GM18870 (cell line): ENCODE results near the gene SH3TC2.
A peak's percentile ranks its signal among the peaks of the same experiment; 100 is the strongest.

Source experiments
- ATAC-seq: cut with Tn5 transposase; IDR thresholded peaks from one replicate; pipeline ENCODE4 v1.9.1; 2021; ENCODE audit warnings: moderate library complexity; ENCODE audit not compliant: unreplicated experiment

SH3TC2 gene

GRCh38 chr5:148974642-148975327 is 88.1 kb downstream of the SH3TC2 start:
- ATAC-seq = no peak

DNA sequence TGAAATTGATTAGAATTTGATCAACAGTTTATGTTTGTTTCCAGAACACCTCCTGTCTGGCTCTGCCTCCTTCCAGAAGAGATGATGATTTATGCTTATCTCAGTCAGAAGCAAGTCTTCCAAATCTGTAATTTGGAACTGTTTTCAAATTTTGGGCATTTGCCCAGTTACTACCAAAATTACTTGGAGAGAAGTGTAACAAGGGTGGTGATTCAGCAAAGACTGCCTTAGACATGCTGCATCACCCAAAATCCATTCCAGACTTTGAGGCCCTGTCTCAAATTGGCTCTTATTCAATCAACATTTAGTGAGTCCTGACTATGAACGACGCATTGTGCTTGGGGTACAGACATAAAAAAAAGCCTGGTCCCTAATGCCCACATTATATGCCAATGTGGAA is 89.4 kb downstream of the SH3TC2 start:
- no peak for ATAC-seq

GRCh38 chr5:148972974-148973374 is 89.9 kb downstream of the SH3TC2 start:
- ATAC-seq = no peak

DNA sequence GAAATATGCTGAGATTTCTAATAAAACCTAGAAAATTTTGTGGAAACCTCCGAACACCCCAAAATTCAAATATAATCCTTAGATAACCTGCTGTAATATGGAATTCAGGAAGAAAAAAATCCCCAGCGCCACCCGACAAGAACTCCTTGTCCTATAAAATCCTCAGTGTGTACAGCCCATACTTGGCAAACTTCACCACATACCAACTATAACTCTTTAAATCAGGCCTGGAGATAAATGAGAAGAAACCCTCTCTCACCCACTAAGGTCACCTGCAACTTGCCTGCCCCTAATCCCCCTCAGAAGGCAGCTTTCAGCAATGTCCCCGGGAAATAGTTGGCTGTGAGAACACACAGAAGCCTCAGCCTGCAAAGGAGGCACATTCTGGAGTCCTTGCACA is 90.5 kb downstream of the SH3TC2 start:
- ATAC-seq = no peak

GRCh38 chr5:148970876-148971275 is 92.0 kb downstream of the SH3TC2 start:
- no peak for ATAC-seq

DNA sequence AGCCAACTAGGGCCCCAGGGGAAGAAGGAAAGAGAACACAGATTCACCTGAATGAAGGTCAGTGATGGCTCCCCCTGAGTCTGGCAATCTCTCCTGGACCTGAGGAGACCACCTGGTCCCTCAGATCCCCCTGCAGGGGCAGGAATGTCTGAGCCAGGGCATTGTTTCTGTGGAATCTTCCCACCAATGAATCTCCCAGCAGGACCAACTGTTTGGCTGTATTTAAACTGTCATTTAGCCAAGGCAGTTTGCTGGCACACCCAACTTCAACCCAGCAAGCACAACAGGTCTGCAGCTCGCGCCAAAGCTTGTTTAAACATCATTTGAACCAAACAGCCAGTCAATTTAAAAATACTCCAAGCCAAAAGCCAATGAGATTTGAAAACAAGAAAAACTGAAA is 92.6 kb downstream of the SH3TC2 start:
- ATAC-seq = no peak

- no peak for ATAC-seq
Observed at GRCh38 chr5:148969291-148969690, 93.6 kb downstream of the SH3TC2 start.

DNA sequence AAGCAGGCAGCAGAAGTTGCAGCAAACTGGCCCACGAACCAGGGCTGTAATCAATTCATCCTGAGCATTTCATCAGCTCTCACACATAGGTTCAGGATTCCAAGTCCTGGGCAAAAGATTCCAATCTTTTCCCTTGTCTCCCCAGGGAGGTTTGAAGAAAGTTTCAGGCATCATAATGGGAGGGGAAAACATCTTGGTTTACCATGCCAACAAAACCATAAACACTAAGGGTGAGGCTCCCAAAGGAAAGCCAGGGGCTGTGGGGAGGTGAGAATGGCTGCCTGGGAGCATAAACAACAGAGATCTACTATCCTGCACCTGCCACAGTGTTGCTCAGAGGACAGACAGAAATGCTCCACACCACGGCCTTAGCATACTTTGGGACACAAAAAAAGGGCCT is 94.6 kb downstream of the SH3TC2 start:
- no peak for ATAC-seq

GRCh38 chr5:148967783-148968182 is 95.1 kb downstream of the SH3TC2 start:
- no peak for ATAC-seq

- no peak for ATAC-seq
Observed at GRCh38 chr5:148966938-148967337, 95.9 kb downstream of the SH3TC2 start.

DNA sequence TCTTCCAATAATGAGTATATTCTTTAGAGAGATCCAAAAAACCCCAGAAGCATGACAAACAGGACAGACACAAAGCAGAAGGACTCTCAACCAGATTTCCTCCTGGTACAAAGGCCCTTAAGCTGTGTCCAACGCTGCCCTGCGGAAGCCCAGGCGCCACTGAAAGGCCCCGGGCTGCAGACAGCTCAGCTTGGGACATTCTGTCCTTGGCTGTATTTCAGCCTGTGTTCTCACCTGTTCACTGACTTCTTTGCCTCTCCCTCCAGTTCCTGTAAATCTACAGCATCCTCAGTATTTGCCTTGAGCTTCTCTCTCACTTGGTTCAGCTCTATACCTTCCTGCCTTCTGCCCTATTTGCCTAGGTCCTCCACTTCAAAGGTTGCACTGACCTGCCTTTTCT is 96.5 kb downstream of the SH3TC2 start:
- ATAC-seq = no peak

GRCh38 chr5:148965511-148966265 is 97.2 kb downstream of the SH3TC2 start:
- no peak for ATAC-seq

DNA sequence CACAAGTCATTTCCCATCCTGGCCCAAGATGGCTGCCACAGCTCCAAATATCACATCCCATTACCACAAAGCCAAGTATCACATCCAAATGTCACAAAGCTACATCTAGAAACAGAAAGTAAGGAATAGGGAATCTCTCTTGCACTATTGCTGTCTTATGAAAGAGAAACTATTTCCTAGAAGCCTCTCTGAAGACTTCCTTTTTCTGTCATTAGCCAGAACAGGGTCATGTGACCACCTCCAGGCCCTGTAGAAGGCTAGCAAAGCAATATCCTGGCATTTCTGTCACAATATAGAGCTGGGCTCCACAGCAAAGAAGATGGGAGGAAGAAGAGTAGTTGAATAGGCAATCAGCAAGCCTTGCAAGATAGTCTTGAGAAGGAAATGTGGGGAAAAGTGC is 99.2 kb downstream of the SH3TC2 start:
- peak; percentile 67 for ATAC-seq

- no peak for ATAC-seq
Observed at GRCh38 chr5:148962761-148963324, 100.0 kb downstream of the SH3TC2 start.

GRCh38 chr5:148962200-148962550 is 100.7 kb downstream of the SH3TC2 start:
- no peak for ATAC-seq

DNA sequence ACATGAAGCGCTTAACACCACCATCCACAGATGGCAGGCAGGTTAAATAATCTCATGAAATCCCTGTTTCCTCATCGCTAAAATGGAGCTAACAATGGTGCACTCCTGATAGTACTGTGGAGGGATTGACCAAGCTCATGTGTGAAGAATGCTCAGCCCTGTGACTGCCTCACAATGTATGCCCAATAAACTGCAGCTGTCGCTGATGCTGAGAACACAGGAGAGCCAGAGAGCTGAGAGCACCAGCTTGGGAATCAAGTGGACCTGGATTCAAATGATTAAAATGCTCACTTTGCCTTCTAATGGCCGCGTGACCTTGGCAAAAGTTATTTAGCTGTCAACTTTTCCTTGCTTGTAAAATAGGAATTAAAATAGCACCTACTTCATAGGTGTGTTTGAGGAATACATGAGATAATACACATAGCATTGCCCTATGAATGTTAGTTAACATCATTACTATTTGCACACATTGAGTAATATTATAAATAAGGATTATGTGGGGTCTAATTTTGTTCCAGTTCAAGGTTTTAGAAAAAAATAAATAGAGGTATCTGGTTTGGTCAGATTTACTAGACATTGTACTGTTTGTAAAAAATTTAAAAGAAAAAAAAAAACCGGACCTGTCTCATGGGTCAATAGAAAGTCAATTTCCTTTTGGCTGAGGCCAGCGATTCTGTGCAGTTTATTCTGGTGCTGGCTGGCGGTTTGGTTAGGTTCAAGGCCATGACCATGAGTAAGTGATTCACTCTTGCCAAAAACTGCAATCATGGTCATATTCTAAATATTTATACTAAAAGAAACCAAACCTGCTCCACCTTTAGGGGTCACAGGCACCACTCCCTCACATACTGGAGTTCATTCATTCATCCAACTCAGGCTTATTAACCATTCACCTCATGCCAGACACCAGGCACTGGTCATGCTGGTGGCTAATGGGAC is 101.3 kb downstream of the SH3TC2 start:
- ATAC-seq = no peak

- no peak for ATAC-seq
Observed at GRCh38 chr5:148960070-148960769, 102.6 kb downstream of the SH3TC2 start.

- ATAC-seq = peak; percentile 55
Observed at GRCh38 chr5:148957591-148958202, 105.2 kb downstream of the SH3TC2 start.

- no peak for ATAC-seq
Observed at GRCh38 chr5:148956477-148957385, 106.1 kb downstream of the SH3TC2 start.
